ENCODE measurements around the gene NUMBL. TPM values are rescaled to one million over a fixed set of nuclear protein-coding genes. Genes with fewer than 3 reads are reported as not detected.

Gene NUMBL
- total RNA-seq, 4 donors from 2014 or later: 11.2 to 45.8 (median 36.0) TPM

DNA sequence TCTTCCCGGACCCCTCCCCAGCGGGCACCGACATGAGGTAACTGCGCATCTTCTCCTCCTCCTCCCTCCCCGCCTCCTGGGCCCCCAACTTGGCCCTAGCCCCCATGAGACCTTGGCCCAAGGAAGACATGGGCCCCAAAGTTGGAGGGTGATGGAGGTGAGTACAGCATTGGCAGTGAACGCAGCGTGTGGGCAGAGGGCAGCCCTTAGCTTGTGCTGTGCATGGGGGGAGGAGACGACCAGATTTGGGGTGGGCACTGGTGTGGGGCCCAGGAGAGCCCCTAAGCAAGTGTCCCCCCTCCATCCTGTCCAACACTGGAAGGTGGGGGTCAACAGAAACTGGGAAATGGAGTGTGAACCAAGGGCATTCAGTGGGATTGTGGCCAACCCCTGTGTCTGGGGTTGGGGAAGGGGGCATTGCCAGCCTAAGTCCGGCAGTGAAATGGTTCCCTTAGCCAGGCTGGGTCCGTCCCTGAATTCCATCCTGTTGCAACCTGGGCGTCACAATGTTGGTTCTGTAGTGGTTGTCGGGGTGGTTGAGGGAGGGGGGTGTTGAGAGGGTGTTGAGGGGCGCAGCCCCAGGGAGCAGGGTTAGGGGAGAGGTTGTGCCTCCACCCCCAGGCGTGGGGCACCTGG is 23.5 kb downstream of the NUMBL start:
- intact Hi-C loops (cut with DNase I; ENCODE audit: low total_unique reads): loop anchor here (10.0 kb wide), 1 partner anchor 308 kb away; no protein-coding TSS in a partner anchor
- WGBS, 2 donors: 84 to 85% methylated on average over 14 of the region's 14 CpGs
- no peak for DNase-seq (ENCODE audit: low spot score in 2 of 2)
- TF ChIP-seq POLR2A (IDR thresholded peaks at IDR 0.05): no peak
- TF ChIP-seq, protein P1, sequence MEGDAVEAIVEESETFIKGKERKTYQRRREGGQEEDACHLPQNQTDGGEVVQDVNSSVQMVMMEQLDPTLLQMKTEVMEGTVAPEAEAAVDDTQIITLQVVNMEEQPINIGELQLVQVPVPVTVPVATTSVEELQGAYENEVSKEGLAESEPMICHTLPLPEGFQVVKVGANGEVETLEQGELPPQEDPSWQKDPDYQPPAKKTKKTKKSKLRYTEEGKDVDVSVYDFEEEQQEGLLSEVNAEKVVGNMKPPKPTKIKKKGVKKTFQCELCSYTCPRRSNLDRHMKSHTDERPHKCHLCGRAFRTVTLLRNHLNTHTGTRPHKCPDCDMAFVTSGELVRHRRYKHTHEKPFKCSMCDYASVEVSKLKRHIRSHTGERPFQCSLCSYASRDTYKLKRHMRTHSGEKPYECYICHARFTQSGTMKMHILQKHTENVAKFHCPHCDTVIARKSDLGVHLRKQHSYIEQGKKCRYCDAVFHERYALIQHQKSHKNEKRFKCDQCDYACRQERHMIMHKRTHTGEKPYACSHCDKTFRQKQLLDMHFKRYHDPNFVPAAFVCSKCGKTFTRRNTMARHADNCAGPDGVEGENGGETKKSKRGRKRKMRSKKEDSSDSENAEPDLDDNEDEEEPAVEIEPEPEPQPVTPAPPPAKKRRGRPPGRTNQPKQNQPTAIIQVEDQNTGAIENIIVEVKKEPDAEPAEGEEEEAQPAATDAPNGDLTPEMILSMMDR (IDR thresholded peaks at IDR 0.05): no peak
- no peak overlapping the region for H3K4me3 ChIP-seq (ENCODE audit: low read depth, poor library complexity, severe bottlenecking)

DNA sequence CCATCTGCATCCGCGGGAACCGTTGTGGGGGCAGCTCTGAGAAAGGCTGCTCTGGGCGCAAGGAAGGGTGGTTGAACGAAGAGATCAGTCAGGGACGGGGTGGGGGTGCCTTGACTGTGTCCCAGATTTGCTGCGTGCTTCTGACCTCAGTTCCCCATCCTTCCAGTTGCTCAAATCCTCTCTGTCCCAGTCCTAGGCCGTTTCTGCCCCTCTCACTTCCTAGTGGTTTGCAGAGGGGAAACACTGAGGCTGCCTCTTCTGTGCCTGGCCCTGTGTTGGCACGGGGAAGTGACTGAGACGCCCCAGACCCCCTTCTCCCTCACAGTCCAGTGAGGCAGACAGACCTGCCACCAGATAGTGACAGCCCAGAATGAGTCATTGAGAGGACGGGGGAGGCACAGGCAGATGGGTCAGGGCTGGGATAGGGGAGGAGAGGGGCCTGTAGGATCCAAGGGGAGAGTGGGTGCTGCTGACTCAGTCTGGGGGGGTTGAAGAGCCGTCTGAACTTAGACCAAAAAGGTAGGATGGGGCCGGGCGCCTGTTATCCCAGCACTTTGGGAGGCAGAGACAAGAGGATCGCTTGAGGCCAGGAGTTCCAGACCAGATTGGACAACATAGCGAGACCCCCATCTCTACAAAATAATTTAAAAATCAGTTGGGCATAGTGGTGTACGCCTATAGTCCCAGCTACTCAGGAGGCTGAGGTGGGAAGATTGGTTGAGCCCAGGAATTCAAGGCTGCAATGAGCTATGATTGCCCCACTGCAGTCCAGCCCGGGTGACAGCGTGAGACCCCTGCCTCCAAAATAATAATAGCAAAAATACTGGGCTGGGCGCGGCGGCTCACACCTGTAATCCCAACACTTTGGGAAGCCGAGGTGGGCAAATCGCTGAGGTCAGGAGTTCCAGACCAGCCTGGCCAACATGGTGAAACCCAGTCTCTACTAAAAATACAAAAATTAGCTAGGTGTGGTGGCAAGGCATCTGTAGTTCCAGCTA is 26.5 kb downstream of the NUMBL start:
- no peak for TF ChIP-seq POLR2A (IDR thresholded peaks at IDR 0.05)
- TF ChIP-seq, protein P1 (IDR thresholded peaks at IDR 0.05): no peak
- DNase-seq (ENCODE audit: low spot score in 2 of 2): no peak
- WGBS, 2 donors: 47 to 48% methylated on average over 24 of the region's 24 CpGs
- H3K4me3 ChIP-seq (ENCODE audit: low read depth, poor library complexity, severe bottlenecking): no peak overlapping the region
- intact Hi-C loops (cut with DNase I; ENCODE audit: low total_unique reads): loop anchor here (2.0 to 10.0 kb wide), 4 partner anchors 143 to 647 kb away; partner anchors contain the start of gene CCDC97

DNA sequence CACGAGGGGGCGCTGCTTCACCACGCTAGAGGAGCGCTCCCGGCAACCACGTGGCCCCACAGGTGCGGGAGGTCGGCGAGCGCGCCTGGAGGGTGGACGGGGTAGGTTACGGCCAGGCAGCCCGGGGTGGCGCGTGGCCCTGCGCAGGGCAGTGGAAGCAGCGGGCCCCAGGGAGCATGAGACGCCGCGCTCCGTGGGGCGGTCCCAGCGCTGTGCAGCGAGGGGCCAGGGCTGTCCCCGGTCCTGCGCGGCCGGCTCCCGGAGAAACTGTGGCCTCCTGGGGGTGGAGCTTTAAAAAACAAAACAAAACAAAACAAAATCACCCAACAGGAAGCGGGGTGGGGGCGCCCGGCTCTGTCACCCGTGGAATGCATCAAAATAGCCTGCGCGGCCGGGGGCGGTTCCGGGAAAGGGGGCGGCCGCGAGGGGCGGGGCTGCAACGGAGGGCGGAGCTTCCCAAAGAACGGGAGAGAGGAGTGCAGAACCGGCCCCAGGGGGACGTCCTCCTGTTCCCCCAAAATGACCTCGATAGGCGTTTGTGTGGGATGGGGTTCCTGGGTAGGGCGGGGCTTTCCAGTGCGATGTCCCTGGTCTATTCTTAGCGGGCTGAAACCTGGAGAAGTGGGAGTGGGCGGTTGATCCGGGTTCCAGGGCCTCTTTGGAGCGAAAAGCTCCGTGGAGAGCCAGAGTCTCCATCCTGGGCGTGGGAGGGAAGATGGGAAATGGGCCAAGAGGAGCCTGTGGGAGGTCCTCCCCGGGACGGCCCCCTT is 27.3 kb downstream of the NUMBL start:
- peak overlapping the region; percentile 31 for H3K4me3 ChIP-seq (ENCODE audit: low read depth, poor library complexity, severe bottlenecking)
- TF ChIP-seq, protein P1 (IDR thresholded peaks at IDR 0.05): no peak
- no peak for TF ChIP-seq POLR2A (IDR thresholded peaks at IDR 0.05)
- intact Hi-C loops (cut with DNase I; ENCODE audit: low total_unique reads): loop anchor here (2.0 to 10.0 kb wide), 4 partner anchors 144 to 648 kb away; partner anchors contain the start of gene CCDC97
- DNase-seq (ENCODE audit: low spot score in 2 of 2): peak; percentile 84 to 99
- 0 to 1% methylated on average over 41 to 60 of the region's 60 CpGs for WGBS, 2 donors

DNA sequence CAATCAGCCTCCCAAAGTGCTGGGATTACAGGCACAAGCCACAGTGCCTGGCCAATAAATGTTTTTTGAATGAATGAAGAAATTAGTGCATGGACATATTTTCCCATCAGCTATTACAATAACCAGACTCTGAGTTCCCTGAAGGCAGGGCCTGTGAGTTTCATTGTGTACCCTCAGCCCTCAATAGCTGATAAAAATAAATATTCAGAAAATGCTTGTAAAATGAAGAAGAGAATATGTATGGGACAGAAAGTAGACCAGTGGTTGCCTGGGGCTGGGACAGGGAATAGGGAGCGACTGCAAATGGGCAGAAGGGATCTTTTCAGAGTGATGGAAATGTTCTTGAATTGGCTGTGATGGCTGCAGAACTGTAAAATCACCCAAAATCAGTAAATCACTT is 28.8 kb downstream of the NUMBL start:
- H3K4me3 ChIP-seq (ENCODE audit: low read depth, poor library complexity, severe bottlenecking): no peak overlapping the region

DNA sequence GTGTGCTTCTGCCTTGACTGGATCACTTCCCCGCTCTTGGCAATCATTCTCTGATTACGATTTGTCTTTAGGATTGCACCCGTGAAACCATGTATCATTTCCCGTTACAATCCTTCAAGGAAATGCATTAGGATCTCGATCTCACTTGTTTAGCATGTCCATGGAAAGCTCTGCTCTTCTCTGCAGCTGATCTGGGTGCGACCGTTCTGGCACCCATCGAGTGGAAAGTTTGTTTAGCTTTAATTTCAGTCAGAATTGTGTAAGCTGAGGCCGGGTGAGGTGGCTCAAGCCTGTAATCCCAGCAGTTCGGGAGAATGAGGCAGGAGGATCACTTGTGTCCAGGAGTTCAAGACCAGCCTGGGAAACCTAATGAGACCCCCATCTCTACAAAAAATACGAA is 30.9 kb downstream of the NUMBL start:
- peak; percentile 36 to 90 for DNase-seq (ENCODE audit: low spot score in 2 of 2)
- intact Hi-C loops (cut with DNase I; ENCODE audit: low total_unique reads): no loop called here
- TF ChIP-seq POLR2A (IDR thresholded peaks at IDR 0.05): no peak
- TF ChIP-seq, protein P1 (IDR thresholded peaks at IDR 0.05): no peak
- WGBS, 2 donors: 65 to 72% methylated on average over 11 of the region's 11 CpGs
- H3K4me3 ChIP-seq (ENCODE audit: low read depth, poor library complexity, severe bottlenecking): no peak overlapping the region

More for the DNA sequence above, 28.8 kb downstream of the NUMBL start:
- TF ChIP-seq, protein P1 (IDR thresholded peaks at IDR 0.05): no peak
- TF ChIP-seq POLR2A (IDR thresholded peaks at IDR 0.05): no peak
- 77 to 87% methylated on average over 1 of the region's 1 CpG for WGBS, 2 donors
- intact Hi-C loops (cut with DNase I; ENCODE audit: low total_unique reads): loop anchor here (2.0 to 10.0 kb wide), 4 partner anchors 146 to 649 kb away; partner anchors contain the start of gene CCDC97
- DNase-seq (ENCODE audit: low spot score in 2 of 2): no peak
